IPS-11a (cell line): ENCODE results near the gene CLDN14.

ENCODE experiments used
- H3K4me3 ChIP-seq: one replicate; pipeline ENCODE4 v1.5.1; 2013; ENCODE audit warnings: low read depth, low read length, control low read depth

CLDN14 gene, protein sequence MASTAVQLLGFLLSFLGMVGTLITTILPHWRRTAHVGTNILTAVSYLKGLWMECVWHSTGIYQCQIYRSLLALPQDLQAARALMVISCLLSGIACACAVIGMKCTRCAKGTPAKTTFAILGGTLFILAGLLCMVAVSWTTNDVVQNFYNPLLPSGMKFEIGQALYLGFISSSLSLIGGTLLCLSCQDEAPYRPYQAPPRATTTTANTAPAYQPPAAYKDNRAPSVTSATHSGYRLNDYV

GRCh38 chr21:36479415-36480402 is at the start of gene CLDN14:
TSS of gene CLDN14 (minus strand) at chr21:36480122. CDS start at chr21:36461695, 18,427 bp downstream.
- H3K4me3 ChIP-seq: no peak within 1 kb of the TSS

DNA sequence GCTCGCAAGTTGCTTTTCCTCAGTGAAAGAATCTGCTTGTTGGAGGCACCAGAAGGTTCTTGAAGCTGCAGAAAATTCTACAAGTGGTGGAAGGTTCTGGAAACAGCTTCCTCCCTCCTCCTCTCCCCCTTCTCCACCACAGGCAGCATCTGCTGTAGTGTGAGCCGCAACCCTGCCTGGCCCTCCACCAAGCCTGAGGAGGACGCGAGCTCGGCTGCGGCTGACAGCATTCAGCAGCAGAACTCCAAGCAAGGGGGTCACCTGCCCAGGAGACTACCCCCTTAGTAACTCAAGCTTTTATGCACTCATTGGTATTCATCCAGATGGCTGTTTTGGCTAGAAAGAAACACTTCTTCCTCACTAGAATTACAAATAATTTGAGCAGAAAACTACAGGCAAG is 48.8 kb upstream of the CLDN14 start:
- no peak overlapping the region for H3K4me3 ChIP-seq

DNA sequence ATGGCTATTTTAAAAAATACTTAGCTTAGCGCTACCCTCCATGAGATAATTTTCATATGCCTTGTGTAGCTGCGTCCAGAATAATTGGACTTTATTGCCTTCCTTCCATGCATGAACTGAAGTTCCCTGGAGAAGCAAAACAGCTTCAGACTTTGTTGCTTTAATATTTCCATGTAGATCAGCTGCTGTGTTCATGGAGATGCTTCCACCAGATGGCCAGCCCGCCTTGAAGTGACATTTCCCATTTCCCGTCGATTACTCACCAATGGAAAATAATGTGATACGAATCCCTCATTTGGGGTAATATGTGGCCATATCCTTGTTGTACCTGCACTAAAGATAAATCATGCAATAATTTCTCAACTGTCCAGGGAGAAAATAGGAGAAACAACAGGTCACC is 47.4 kb upstream of the CLDN14 start:
- no peak overlapping the region for H3K4me3 ChIP-seq

GRCh38 chr21:36526104-36526503 is 46.2 kb upstream of the CLDN14 start:
- H3K4me3 ChIP-seq: no peak overlapping the region

- H3K4me3 ChIP-seq: no peak overlapping the region
Observed at GRCh38 chr21:36524477-36524876, 44.6 kb upstream of the CLDN14 start.

DNA sequence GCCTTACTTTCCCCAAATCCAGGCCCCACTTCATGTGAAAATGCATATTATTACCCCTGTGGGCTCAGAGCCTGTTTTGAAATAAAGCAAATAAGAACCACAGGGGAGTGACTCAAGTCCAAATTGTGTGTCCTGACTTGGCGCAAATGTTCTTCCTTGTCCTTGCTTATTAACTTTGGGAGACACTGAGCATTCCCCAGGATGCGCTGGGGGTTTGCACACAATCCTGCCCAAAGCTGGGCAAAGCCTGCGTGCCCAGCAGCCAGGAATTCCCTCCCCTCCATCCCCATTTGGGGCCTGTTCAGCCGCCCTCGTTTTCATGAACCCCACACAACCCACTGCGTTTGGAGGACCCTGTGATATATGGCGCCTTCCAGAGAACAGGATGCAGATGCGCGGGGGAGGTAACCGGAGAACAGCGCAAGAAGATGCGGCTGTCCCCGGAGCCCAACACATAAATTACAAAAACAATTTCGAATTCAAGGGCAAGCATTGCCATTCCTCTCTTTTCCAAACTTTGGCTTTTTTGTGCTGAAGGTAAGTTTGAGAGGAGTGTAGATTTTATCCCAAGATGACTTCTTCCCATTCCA is 42.4 kb upstream of the CLDN14 start:
- no peak overlapping the region for H3K4me3 ChIP-seq

- no peak overlapping the region for H3K4me3 ChIP-seq
Observed at GRCh38 chr21:36518883-36519492, 39.1 kb upstream of the CLDN14 start.

DNA sequence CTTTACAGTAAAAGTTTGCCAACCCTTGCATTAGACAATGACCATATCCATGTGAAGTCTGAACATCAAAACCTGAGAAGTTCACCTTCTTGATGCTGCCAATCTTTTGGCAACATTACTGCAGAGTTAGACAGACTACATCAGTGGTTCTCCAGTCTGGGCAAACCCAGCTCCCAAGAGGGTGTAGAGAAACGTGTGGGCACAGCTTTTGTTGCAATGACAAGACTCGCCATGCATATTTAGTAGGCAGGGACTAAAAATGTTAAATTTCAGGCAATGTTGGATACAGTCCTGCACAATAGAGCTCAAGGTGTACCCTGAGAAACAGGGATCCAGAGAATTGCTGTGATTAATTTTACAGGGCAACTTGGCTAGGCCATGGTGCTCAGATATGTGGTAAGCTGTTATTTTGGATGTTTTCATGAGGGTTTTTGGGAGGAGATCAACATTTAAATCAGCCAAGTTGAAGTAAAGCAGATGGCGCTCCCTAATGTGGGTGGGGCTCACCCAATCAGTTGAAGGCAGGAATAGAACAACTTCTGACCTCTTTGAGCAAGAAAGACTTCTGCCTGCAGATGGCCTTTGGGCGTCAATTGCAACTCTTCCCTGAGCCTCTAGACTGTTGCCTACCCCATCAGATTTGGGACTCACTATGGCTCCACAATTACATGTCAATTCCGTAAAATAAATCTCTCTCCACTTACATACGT is 37.6 kb upstream of the CLDN14 start:
- no peak overlapping the region for H3K4me3 ChIP-seq

- no peak overlapping the region for H3K4me3 ChIP-seq
Observed at GRCh38 chr21:36516281-36516680, 36.4 kb upstream of the CLDN14 start.

- no peak overlapping the region for H3K4me3 ChIP-seq
Observed at GRCh38 chr21:36513430-36513829, 33.5 kb upstream of the CLDN14 start.

GRCh38 chr21:36512971-36513370 is 33.0 kb upstream of the CLDN14 start:
- no peak overlapping the region for H3K4me3 ChIP-seq

DNA sequence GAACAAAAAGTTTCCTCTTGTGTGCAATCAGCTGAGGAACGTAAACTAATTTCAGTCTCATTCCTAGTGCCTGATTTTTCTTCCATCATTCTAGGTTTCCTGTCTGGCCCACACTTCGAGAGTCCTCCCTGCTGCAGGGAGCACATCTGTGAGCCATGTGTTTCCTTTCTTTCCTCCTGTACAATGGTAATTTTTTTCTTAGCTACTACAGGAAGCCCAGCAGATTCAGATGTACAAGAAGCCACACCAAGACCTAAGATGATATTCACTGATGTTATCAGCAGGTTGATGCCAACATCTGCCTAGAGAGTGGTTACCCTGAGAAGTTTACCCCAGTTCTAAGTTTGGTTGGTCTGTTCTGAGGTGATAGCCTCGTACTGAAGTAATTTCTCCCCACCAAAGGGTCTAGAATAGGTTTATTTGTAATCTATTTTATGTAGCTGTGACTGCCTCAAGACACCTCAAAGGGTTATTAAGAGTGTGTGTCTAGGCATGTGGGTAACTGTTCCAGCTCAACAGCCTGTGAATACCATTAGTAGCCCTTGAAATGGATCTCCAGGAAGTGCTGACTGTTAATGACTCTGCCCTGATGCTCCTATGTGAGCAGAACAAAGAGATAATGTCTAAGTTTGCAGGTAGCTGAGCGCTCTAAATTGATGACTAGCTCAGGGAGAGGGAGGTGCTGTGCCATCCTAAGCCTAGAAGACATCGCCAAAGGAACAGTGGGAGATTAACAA is 31.7 kb upstream of the CLDN14 start:
- H3K4me3 ChIP-seq: no peak overlapping the region

DNA sequence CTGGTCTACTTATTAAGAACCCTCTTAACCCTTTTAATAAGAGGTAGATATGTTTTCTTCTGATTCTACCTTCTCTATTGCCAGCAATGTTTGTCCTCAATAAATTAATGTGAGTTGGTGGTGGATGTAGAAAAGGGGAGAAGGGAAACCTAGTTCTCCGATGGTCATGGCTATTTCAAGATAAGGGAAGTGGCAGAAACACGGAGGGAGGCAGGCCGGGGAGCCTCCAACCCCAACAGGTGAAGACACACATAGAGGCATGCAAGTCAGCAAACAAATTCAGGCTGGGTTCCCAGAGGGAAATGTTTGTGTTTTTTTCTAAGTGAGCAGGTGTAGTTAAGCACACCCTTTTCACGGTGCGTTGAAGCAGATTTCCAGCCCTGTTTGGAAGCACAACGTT is 31.0 kb upstream of the CLDN14 start:
- H3K4me3 ChIP-seq: no peak overlapping the region

- no peak overlapping the region for H3K4me3 ChIP-seq
Observed at GRCh38 chr21:36509973-36510664, 30.2 kb upstream of the CLDN14 start.

GRCh38 chr21:36508948-36509347 is 29.0 kb upstream of the CLDN14 start:
- H3K4me3 ChIP-seq: no peak overlapping the region

- no peak overlapping the region for H3K4me3 ChIP-seq
Observed at GRCh38 chr21:36507397-36508018, 27.6 kb upstream of the CLDN14 start.

DNA sequence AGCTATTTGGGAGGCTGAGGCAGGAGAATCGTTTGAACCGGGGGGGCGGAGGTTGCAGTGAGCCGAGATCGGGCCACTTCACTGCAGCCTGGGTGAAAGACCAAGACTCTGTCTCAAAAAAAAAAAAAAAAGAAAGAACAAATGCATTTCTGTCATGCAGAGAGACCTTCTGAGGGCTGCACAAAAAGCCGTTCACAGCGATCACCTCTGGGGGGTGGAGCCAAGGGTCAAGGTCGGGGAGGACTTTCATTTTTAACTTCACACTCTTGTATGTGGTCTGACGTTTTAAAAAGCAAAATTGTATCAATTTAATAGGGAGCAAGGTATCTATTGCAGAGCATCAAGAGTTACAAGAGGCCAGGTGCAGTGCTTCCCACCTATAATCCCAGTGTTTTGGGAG is 26.6 kb upstream of the CLDN14 start:
- H3K4me3 ChIP-seq: no peak overlapping the region

- no peak overlapping the region for H3K4me3 ChIP-seq
Observed at GRCh38 chr21:36504067-36505058, 24.4 kb upstream of the CLDN14 start.
